Measurements from ENCODE around the gene ELOVL5.

GRCh38 chr6:53330137-53330536, 18.6 kb downstream of the ELOVL5 start:
- TF ChIP-seq, protein P1, sequence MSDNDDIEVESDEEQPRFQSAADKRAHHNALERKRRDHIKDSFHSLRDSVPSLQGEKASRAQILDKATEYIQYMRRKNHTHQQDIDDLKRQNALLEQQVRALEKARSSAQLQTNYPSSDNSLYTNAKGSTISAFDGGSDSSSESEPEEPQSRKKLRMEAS (IDR thresholded peaks at IDR 0.05; ENCODE audit: low read depth, low read length), result no peak
- no peak for TF ChIP-seq POLR2A (IDR thresholded peaks at IDR 0.05; ENCODE audit: extremely low read depth, insufficient read length)

Data from NB4 (cell line).